Upper lobe of left lung (tissue), 4 donors: ENCODE measurements around the gene CIB4.

ENCODE experiments used
- CTCF ChIP-seq, 6 experiments: fragments of 450-650 bp in 4 of 6; fragments of 200-600 bp in 2 of 6; sonication (generic) in 2 of 6; IDR thresholded peaks; one replicate each; pipeline ENCODE4 v1.5.1; 2016 to 2019; ENCODE audit warnings: antibody characterized with exemption in 6 of 6
- POLR2A ChIP-seq, 4 donors: fragments of 450-650 bp; IDR thresholded peaks; one replicate each; pipeline ENCODE4 v1.5.1; 2016 to 2017; ENCODE audit warnings: antibody characterized with exemption in 4 of 4, mild to moderate bottlenecking in 2 of 4
- POLR2AphosphoS5 ChIP-seq, 2 donors: sonication (generic); formaldehyde crosslinking; IDR thresholded peaks; one replicate each; pipeline ENCODE4 v1.5.1; 2017; ENCODE audit warnings: antibody characterized with exemption in 2 of 2

- TF ChIP-seq POLR2AphosphoS5 (IDR thresholded peaks at IDR 0.05) (no peak), CTCF (IDR thresholded peaks at IDR 0.05) (no peak), POLR2A (IDR thresholded peaks at IDR 0.05) (no peak)
Measured at GRCh38 chr2:26599387-26599786, 41.8 kb downstream of the CIB4 start.
